ENCODE results near the gene RGS9BP.
"Not testable (repeated sequence)": the region's sequence is repeated elsewhere in the genome, so short reads cannot be mapped to it uniquely, and the experiment has no call there.

Gene RGS9BP

GRCh38 chr19:32672841-32673240 is 2.8 kb upstream of the RGS9BP start:
- DNase-seq: no peak

- no peak for DNase-seq
Measured at GRCh38 chr19:32673573-32673972, 2.1 kb upstream of the RGS9BP start.

- no peak for DNase-seq
Measured at GRCh38 chr19:32674153-32674930, 1.3 kb upstream of the RGS9BP start.

- peak; percentile 98 for DNase-seq
Measured at GRCh38 chr19:32674931-32675719, 523 bp upstream of the RGS9BP start, which contains the start of gene ANKRD27. ANKRD27 (minus strand) TSS chr19:32675180; CDS start chr19:32659015, 16,165 bp downstream.

GRCh38 chr19:32676186-32676894 is 692 bp downstream of the RGS9BP start:
- DNase-seq: no peak

- no peak for DNase-seq
Measured at GRCh38 chr19:32676895-32677359, 1.3 kb downstream of the RGS9BP start.

GRCh38 chr19:32677657-32678056 is 2.0 kb downstream of the RGS9BP start:
- DNase-seq: no peak

GRCh38 chr19:32680986-32681385 is 5.3 kb downstream of the RGS9BP start:
- DNase-seq: no peak

GRCh38 chr19:32682317-32682716 is 6.7 kb downstream of the RGS9BP start:
- DNase-seq: no peak

GRCh38 chr19:32686847-32687475 is 11.3 kb downstream of the RGS9BP start:
- DNase-seq: no peak

- no peak for DNase-seq
Measured at GRCh38 chr19:32687681-32688080, 12.0 kb downstream of the RGS9BP start.

- DNase-seq: no peak
Measured at GRCh38 chr19:32688311-32688710, 12.7 kb downstream of the RGS9BP start.

GRCh38 chr19:32691291-32691951 is 15.8 kb downstream of the RGS9BP start, which contains the start of gene NUDT19:
NUDT19 (plus strand) TSS chr19:32691821; CDS start chr19:32691961, 140 bp downstream.
- peak; percentile 80 for DNase-seq

- DNase-seq: no peak
Measured at GRCh38 chr19:32691952-32692726, 16.5 kb downstream of the RGS9BP start.

- no peak for DNase-seq
Measured at GRCh38 chr19:32692727-32693061, 17.0 kb downstream of the RGS9BP start.

- DNase-seq: not testable (repeated sequence)
Measured at GRCh38 chr19:32693151-32694108, 17.8 kb downstream of the RGS9BP start.

- DNase-seq: not testable (repeated sequence)
Measured at GRCh38 chr19:32694316-32694715, 18.7 kb downstream of the RGS9BP start.

- not testable (repeated sequence) for DNase-seq
Measured at GRCh38 chr19:32694851-32695250, 19.2 kb downstream of the RGS9BP start.

GRCh38 chr19:32695506-32695905 is 19.9 kb downstream of the RGS9BP start:
- not testable (repeated sequence) for DNase-seq

GRCh38 chr19:32696771-32697170 is 21.1 kb downstream of the RGS9BP start:
- DNase-seq: not testable (repeated sequence)

Data from NCI-H1694 treated with DMSO at 0.1 percent for 48 hours (cell line).